ENCODE measurements around the gene CR2.
"Not testable (repeated sequence)": the region's sequence is repeated elsewhere in the genome, so short reads cannot be mapped to it uniquely, and the experiment has no call there.

Gene CR2

GRCh38 chr1:207503950-207504349 is 49.8 kb downstream of the CR2 start:
- no peak for DNase-seq (ENCODE audit: extremely low read depth in 1 of 2, low read depth in 1 of 2)

- DNase-seq (ENCODE audit: extremely low read depth in 1 of 2, low read depth in 1 of 2) = no peak
Measured at GRCh38 chr1:207504438-207504837, 50.3 kb downstream of the CR2 start.

- DNase-seq (ENCODE audit: extremely low read depth in 1 of 2, low read depth in 1 of 2) = no peak
Measured at GRCh38 chr1:207510444-207510843, 56.3 kb downstream of the CR2 start.

- DNase-seq (ENCODE audit: extremely low read depth in 1 of 2, low read depth in 1 of 2) = no peak
Measured at GRCh38 chr1:207514890-207515289, 60.8 kb downstream of the CR2 start.

GRCh38 chr1:207516729-207517128 is 62.6 kb downstream of the CR2 start:
- DNase-seq (ENCODE audit: extremely low read depth in 1 of 2, low read depth in 1 of 2) = no peak

GRCh38 chr1:207518608-207519236 is 64.6 kb downstream of the CR2 start:
- no peak for DNase-seq (ENCODE audit: extremely low read depth in 1 of 2, low read depth in 1 of 2)

GRCh38 chr1:207519505-207520399 is 65.6 kb downstream of the CR2 start:
- DNase-seq (ENCODE audit: extremely low read depth in 1 of 2, low read depth in 1 of 2) = no peak

- DNase-seq (ENCODE audit: extremely low read depth in 1 of 2, low read depth in 1 of 2) = not testable (repeated sequence)
Measured at GRCh38 chr1:207520400-207521345, 66.5 kb downstream of the CR2 start.

GRCh38 chr1:207525239-207525638 is 71.1 kb downstream of the CR2 start:
- not testable (repeated sequence) for DNase-seq (ENCODE audit: extremely low read depth in 1 of 2, low read depth in 1 of 2)

GRCh38 chr1:207528401-207528800 is 74.3 kb downstream of the CR2 start:
- DNase-seq (ENCODE audit: extremely low read depth in 1 of 2, low read depth in 1 of 2) = not testable (repeated sequence)

GRCh38 chr1:207536263-207536662 is 82.1 kb downstream of the CR2 start:
- DNase-seq (ENCODE audit: extremely low read depth in 1 of 2, low read depth in 1 of 2) = not testable (repeated sequence)

All from activated CD8-positive, alpha-beta memory T cell treated with anti-CD3 and anti-CD28 coated beads for 1 hour (primary cell).